Mucosa of descending colon (tissue), 3 donors: ENCODE measurements around the gene CYP2C18. TPM values are rescaled to one million over a fixed set of nuclear protein-coding genes. Genes with fewer than 3 reads are reported as not detected.

Experiments used
- ATAC-seq: fragments of 200-7000 bp; cut with Tn5 transposase; one replicate; pipeline ENCODE4 v1.9.1; 2020; ENCODE audit warnings: mild to moderate bottlenecking, moderate library complexity
- DNase-seq, 3 donors: peaks; one replicate each; pipeline ENCODE4 v3.0.0-alpha.2; 2020
- H3K36me3 ChIP-seq: fragments of 200-600 bp; one replicate; pipeline ENCODE4 v1.8.0; 2021; ENCODE audit warnings: low read depth, mild to moderate bottlenecking
- H3K4me1 ChIP-seq: fragments of 200-600 bp; one replicate; pipeline ENCODE4 v1.8.0; 2021; ENCODE audit warnings: low read depth, mild to moderate bottlenecking
- H3K4me3 ChIP-seq: fragments of 200-600 bp; one replicate; pipeline ENCODE4 v1.8.0; 2021; ENCODE audit warnings: mild to moderate bottlenecking
- H3K9me3 ChIP-seq: fragments of 200-600 bp; one replicate; pipeline ENCODE4 v1.8.0; 2021; ENCODE audit warnings: mild to moderate bottlenecking
- intact Hi-C, 2 donors: fragments of 100-400 bp; cut with DNase I in 1 of 2; cut with micrococcal nuclease in 1 of 2; formaldehyde crosslinking; loops; one replicate each; pipeline versions ENCODE4 v1.11.0 to v1.11.1; 2022; cut with DNase I, micrococcal nuclease
- total RNA-seq, 3 donors: library from RNA; stranded (reverse); fragmentation: NEBNext Ultra II Directional in 2 of 3; extraction: Animal tissue kit (Norgen Biotek cat#: 25700) in 2 of 3; gene quantifications; one replicate each; pipeline versions ENCODE4 v1.2.1 to v1.2.4, GENCODE V29; 2021 to 2023
- TF ChIP-seq, protein P1 (sequence below): fragments of 200-600 bp; IDR thresholded peaks from one replicate; pipeline ENCODE4 v1.8.0; 2022; ENCODE audit warnings: antibody characterized with exemption, mild to moderate bottlenecking
- donor health status: DM: no; HTN: no; CAD: no; lungs with moderate emphysema.
- donor health status: DM: no; HTN: no; CAD: no.
- donor health status: DM: no; HTN: yes; CAD: no.

CYP2C18 gene
- total RNA-seq, 3 donors from 2014 or later, result 5.2 to 15.0 (median 6.5) TPM

DNA sequence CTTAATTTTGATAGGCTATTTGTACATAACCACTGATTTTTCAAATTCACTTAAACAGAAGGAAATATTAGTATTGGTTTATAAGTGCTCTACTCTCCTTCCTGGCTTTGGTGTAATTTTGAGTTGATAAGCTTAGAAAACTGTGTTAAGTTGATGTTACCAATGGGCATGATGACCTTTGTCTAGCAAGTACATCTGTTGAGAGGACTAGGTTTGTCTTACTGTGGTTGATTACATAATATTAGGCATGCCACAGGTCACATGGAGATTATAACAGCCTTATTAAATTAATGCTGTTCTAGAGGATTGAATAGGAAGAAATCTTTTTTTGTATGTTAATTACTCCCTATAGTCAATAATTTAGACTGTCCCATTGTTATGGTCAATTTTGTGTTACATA, 27.0 kb downstream of the CYP2C18 start:
- Histone ChIP-seq H3K9me3 (no peaks in the 10 kb centered on the region), H3K4me1 (peaks cover 2% of the 10 kb centered on the region), H3K36me3 (no peaks in the 10 kb centered on the region), H3K4me3 (no peak overlapping the region)
- TF ChIP-seq, protein P1, sequence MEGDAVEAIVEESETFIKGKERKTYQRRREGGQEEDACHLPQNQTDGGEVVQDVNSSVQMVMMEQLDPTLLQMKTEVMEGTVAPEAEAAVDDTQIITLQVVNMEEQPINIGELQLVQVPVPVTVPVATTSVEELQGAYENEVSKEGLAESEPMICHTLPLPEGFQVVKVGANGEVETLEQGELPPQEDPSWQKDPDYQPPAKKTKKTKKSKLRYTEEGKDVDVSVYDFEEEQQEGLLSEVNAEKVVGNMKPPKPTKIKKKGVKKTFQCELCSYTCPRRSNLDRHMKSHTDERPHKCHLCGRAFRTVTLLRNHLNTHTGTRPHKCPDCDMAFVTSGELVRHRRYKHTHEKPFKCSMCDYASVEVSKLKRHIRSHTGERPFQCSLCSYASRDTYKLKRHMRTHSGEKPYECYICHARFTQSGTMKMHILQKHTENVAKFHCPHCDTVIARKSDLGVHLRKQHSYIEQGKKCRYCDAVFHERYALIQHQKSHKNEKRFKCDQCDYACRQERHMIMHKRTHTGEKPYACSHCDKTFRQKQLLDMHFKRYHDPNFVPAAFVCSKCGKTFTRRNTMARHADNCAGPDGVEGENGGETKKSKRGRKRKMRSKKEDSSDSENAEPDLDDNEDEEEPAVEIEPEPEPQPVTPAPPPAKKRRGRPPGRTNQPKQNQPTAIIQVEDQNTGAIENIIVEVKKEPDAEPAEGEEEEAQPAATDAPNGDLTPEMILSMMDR, result no peak
- DNase-seq (no peak), ATAC-seq (no peak)
- intact Hi-C loops, result no loop called here

DNA sequence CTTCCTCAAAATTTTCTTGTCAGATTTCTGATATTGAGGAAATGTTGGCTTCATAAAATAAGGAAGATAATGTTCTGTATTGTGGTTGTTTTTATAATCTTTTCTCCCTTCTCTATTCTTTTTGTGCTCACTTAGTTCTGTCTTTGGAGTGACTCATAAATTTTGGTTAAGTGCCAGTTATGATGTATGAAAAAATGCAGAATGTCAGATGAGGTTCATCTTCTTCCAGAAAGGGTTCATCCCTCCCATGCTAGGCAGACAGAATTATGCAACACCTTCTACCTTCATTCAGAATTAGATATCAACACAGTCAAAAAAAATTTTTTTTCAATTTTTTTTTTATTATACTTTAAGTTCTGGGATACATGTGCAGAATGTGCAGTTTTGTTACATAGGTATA, 42.3 kb downstream of the CYP2C18 start:
- Histone ChIP-seq H3K4me1 (no peaks in the 10 kb centered on the region), H3K4me3 (no peak overlapping the region), H3K36me3 (no peaks in the 10 kb centered on the region), H3K9me3 (no peaks in the 10 kb centered on the region)
- intact Hi-C loops, result no loop called here
- ATAC-seq (no peak), DNase-seq (no peak)
- TF ChIP-seq, protein P1, result no peak

DNA sequence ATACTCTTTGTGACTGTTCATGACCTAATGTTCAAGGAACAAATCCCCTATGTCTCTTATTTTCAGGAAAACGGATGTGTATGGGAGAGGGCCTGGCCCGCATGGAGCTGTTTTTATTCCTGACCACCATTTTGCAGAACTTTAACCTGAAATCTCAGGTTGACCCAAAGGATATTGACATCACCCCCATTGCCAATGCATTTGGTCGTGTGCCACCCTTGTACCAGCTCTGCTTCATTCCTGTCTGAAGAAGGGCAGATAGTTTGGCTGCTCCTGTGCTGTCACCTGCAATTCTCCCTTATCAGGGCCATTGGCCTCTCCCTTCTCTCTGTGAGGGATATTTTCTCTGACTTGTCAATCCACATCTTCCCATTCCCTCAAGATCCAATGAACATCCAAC, 51.7 kb downstream of the CYP2C18 start:
- Histone ChIP-seq H3K36me3 (no peaks in the 10 kb centered on the region), H3K4me3 (no peak overlapping the region), H3K4me1 (no peaks in the 10 kb centered on the region), H3K9me3 (no peaks in the 10 kb centered on the region)
- DNase-seq (no peak), ATAC-seq (no peak)
- TF ChIP-seq, protein P1, result no peak
- intact Hi-C loops, result no loop called here

DNA sequence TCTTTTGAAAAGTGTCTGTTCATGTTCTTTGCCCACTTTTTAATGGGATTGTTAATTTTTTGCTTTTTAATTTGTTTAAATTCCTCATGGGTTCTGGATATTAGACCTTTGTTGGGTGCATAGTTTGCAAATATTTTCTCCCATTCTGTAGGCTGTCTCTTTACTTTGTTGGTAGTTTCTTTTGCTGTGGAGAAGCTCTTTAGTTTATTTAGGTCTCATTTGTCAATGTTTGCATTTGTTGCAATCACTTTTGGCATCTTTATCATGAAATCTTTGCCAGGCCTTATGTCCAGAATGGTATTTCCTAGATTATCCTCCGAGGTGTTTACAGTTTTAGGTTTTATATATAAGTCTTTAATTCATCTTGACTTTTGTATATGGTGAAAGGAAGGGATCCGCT, 55.1 kb downstream of the CYP2C18 start:
- no peak for DNase-seq
- intact Hi-C loops, result no loop called here
- no peak for ATAC-seq

DNA sequence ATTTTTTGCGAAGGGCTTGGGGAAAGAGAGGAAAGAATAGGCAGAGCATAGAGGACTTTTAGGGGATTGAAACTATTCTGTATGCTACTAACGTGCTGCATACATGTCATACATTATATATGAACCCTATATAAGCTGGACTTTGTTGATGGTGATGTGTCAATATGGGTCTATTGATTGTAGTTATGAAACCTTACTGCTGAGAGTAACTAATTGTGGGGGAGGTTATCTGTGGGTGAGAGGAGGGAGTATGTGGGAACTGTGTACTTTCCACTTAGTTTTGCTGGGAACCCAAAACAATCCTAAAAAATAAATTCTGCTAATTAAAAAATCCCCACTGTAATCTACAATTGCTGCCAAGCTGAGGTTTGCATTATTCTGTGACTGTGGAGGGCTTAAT, 63.6 kb downstream of the CYP2C18 start:
- TF ChIP-seq, protein P1, result no peak

More for the DNA sequence above, 55.1 kb downstream of the CYP2C18 start:
- Histone ChIP-seq H3K4me1 (no peaks in the 10 kb centered on the region), H3K36me3 (no peaks in the 10 kb centered on the region), H3K9me3 (no peaks in the 10 kb centered on the region), H3K4me3 (no peak overlapping the region)
- TF ChIP-seq, protein P1, result no peak

DNA sequence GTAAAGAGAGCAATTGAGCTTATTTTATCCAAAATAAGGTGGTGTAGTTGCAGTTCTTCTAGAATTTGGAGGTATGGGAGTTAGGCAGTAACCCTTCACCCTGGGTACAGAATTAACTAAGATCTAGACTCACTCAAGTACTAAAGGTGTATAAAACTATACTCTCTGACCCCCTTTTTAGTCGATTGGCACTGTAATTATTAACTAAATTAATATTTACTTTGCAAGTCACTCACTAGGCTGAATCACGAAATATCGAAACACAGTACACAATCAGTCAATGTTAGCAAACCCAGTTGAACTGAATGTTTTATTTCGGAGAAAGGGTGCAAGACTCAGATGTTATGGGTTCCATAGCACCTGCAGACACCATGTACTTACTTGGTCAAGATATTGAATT, 64.3 kb downstream of the CYP2C18 start:
- ATAC-seq, result no peak
- TF ChIP-seq, protein P1, result no peak
- intact Hi-C loops, result no loop called here
- no peak overlapping the region for H3K4me3 ChIP-seq
- peaks cover 12% of the 10 kb centered on the region for H3K9me3 ChIP-seq
- no peaks in the 10 kb centered on the region for H3K36me3 ChIP-seq
- H3K4me1 ChIP-seq, result no peaks in the 10 kb centered on the region
- DNase-seq, result no peak

More for the DNA sequence above, 63.6 kb downstream of the CYP2C18 start:
- peaks cover 12% of the 10 kb centered on the region for H3K9me3 ChIP-seq
- intact Hi-C loops, result no loop called here
- no peak overlapping the region for H3K4me3 ChIP-seq
- H3K4me1 ChIP-seq, result no peaks in the 10 kb centered on the region
- ATAC-seq, result no peak
- no peak for DNase-seq
- H3K36me3 ChIP-seq, result no peaks in the 10 kb centered on the region
